Testis (tissue), 3 donors: ENCODE measurements around the gene DPP10. TPM values are rescaled to one million over a fixed set of nuclear protein-coding genes. Genes with fewer than 3 reads are reported as not detected.

Experiments
- DNase-seq: peaks from one replicate; pipeline ENCODE4 v3.0.0-alpha.2; 2019
- H3K27ac ChIP-seq, 2 donors: fragments of 200-600 bp; sonication (generic); one replicate each; pipeline ENCODE4 v1.5.1; 2019
- H3K27me3 ChIP-seq: fragments of 200-600 bp; sonication (generic); one replicate; pipeline ENCODE4 v1.5.1; 2019
- H3K36me3 ChIP-seq: fragments of 200-600 bp; sonication (generic); one replicate; pipeline ENCODE4 v1.5.1; 2017; ENCODE audit warnings: low read depth; ENCODE audit errors: missing control alignments
- H3K4me1 ChIP-seq: fragments of 200-600 bp; sonication (generic); one replicate; pipeline ENCODE4 v1.5.1; 2019
- H3K4me3 ChIP-seq, 2 donors: fragments of 200-600 bp; sonication (generic); one replicate each; pipeline ENCODE4 v1.5.1; 2017 to 2019
- H3K9me3 ChIP-seq: fragments of 200-600 bp; sonication (generic); one replicate; pipeline ENCODE4 v1.5.1; 2017
- POLR2A ChIP-seq: fragments of 450-650 bp; IDR thresholded peaks from one replicate; pipeline ENCODE4 v1.6.1; 2017; ENCODE audit warnings: antibody characterized with exemption, mild to moderate bottlenecking, moderate library complexity
- WGBS, 2 donors: methylation state at CpG; one replicate each; pipeline ENCODE4 v1.1.5; 2018; 5-methylcytosine and 5-hydroxymethylcytosine counted together
- intact Hi-C: fragments of 100-400 bp; cut with DNase I; formaldehyde crosslinking; loops from one replicate; pipeline ENCODE4 v1.15.1; 2023; ENCODE audit warnings: low total_unique reads
- polyA plus RNA-seq: library from polyadenylated mRNA; stranded (reverse); fragments of 350-450 nt; fragmentation: Illumina TruSeq; extraction: RNeasy Lipid Tissue Mini Kit (QIAGEN cat#74804); gene quantifications from one replicate; pipeline ENCODE4 v1.2.3, GENCODE V29; 2014; ENCODE audit warnings: low read depth, low replicate concordance; ENCODE audit not compliant: insufficient read depth
- total RNA-seq, 2 donors: library from RNA; depleted of rRNA; stranded (reverse); fragments of >200 nt; gene quantifications; one replicate each; pipeline ENCODE4 v1.2.3, GENCODE V29; 2016
- TF ChIP-seq, protein P1 (sequence below), 3 experiments: fragments of 450-650 bp in 2 of 3; fragments of 200-600 bp in 1 of 3; sonication (generic) in 1 of 3; IDR thresholded peaks; one replicate each; pipeline ENCODE4 v1.5.1; 2016 to 2019; ENCODE audit warnings: antibody characterized with exemption in 3 of 3, mild to moderate bottlenecking in 2 of 3, moderate library complexity in 1 of 3

DPP10 gene
- total and polyA plus RNA-seq, 3 donors from 2014 or later = 1.7 to 6.7 (median 6.7) TPM

- H3K27ac ChIP-seq = no peak overlapping the region
- no peaks in the 10 kb centered on the region for H3K27me3 ChIP-seq
- intact Hi-C loops = no loop called here
- no peaks in the 10 kb centered on the region for H3K36me3 ChIP-seq
- H3K4me3 ChIP-seq = no peak overlapping the region
- TF ChIP-seq POLR2A = no peak
- TF ChIP-seq, protein P1, sequence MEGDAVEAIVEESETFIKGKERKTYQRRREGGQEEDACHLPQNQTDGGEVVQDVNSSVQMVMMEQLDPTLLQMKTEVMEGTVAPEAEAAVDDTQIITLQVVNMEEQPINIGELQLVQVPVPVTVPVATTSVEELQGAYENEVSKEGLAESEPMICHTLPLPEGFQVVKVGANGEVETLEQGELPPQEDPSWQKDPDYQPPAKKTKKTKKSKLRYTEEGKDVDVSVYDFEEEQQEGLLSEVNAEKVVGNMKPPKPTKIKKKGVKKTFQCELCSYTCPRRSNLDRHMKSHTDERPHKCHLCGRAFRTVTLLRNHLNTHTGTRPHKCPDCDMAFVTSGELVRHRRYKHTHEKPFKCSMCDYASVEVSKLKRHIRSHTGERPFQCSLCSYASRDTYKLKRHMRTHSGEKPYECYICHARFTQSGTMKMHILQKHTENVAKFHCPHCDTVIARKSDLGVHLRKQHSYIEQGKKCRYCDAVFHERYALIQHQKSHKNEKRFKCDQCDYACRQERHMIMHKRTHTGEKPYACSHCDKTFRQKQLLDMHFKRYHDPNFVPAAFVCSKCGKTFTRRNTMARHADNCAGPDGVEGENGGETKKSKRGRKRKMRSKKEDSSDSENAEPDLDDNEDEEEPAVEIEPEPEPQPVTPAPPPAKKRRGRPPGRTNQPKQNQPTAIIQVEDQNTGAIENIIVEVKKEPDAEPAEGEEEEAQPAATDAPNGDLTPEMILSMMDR (IDR thresholded peaks at IDR 0.05) = no peak
- WGBS, 2 donors = 96% methylated on average over 1 of the region's 1 CpG
- no peak for DNase-seq
- H3K4me1 ChIP-seq = no peaks in the 10 kb centered on the region
- H3K9me3 ChIP-seq = no peaks in the 10 kb centered on the region
These were observed 240.8 kb downstream of the DPP10 start for GRCh38 chr2:114683251-114683650.

DNA sequence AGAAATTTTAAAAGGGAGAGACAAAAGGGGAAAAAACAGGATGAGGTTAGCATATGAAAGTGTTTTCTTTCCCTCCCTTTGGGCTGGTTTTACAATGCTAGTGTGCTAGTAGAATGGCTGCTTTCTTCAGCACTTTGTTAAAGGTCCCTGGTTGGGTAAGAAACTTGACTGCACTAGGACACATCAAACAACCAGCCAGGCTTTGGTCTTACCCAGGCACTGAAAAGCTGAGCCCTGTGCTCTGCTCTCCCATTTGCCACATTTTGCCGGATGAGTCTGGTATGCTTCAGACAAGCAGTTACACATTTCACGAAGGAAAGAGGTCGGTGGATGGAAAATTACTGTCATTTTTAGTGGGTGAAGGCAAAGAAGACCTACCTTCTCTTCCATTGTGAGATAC lies 242.0 kb downstream of the DPP10 start:
- H3K27me3 ChIP-seq = no peaks in the 10 kb centered on the region
- intact Hi-C loops = no loop called here
- no peaks in the 10 kb centered on the region for H3K4me1 ChIP-seq
- H3K36me3 ChIP-seq = no peaks in the 10 kb centered on the region
- no peak overlapping the region for H3K27ac ChIP-seq
- TF ChIP-seq, protein P1 (IDR thresholded peaks at IDR 0.05) = no peak
- no peak for TF ChIP-seq POLR2A
- DNase-seq = no peak
- no peak overlapping the region for H3K4me3 ChIP-seq
- 69 to 76% methylated on average over 3 of the region's 3 CpGs for WGBS, 2 donors
- H3K9me3 ChIP-seq = no peaks in the 10 kb centered on the region

GRCh38 chr2:114685102-114685501 lies 242.7 kb downstream of the DPP10 start:
- H3K27ac ChIP-seq = no peak overlapping the region
- no peaks in the 10 kb centered on the region for H3K9me3 ChIP-seq
- no peaks in the 10 kb centered on the region for H3K4me1 ChIP-seq
- H3K4me3 ChIP-seq = no peak overlapping the region
- DNase-seq = no peak
- WGBS, 2 donors = 77 to 86% methylated on average over 3 of the region's 3 CpGs
- no peaks in the 10 kb centered on the region for H3K27me3 ChIP-seq
- H3K36me3 ChIP-seq = no peaks in the 10 kb centered on the region
- TF ChIP-seq, protein P1 (IDR thresholded peaks at IDR 0.05) = no peak
- TF ChIP-seq POLR2A = no peak
- intact Hi-C loops = no loop called here

GRCh38 chr2:114688241-114688640 lies 245.8 kb downstream of the DPP10 start:
- Histone ChIP-seq H3K4me1 (no peaks in the 10 kb centered on the region), H3K27ac (no peak overlapping the region), H3K36me3 (no peaks in the 10 kb centered on the region), H3K27me3 (no peaks in the 10 kb centered on the region), H3K9me3 (no peaks in the 10 kb centered on the region), H3K4me3 (no peak overlapping the region)
- no peak for DNase-seq
- intact Hi-C loops = no loop called here
- TF ChIP-seq, protein P1 (IDR thresholded peaks at IDR 0.05) = no peak
- no peak for TF ChIP-seq POLR2A

DNA sequence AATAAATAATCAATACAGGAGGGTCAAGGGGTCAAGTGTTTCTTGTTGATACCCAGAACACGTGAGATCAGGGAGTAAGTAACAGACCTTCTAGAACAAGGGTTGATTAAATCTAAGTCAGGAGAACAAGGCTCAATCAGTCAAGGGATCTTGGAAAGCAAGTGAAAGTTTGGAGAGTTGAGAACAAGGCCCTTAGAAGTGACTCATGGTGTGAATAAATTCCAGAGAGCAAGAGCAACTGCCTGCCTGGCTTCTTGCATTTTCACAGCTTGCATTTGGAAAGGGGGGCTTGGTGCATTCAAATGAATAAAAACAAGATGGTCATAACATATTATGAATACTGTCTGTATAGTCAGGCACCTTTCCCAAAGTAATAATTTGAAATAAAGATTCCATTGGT lies 256.1 kb downstream of the DPP10 start:
- no peak for DNase-seq
- no peaks in the 10 kb centered on the region for H3K36me3 ChIP-seq
- no peaks in the 10 kb centered on the region for H3K27me3 ChIP-seq
- WGBS, 2 donors = 53 to 64% methylated on average over 1 of the region's 1 CpG
- no peak overlapping the region for H3K27ac ChIP-seq
- H3K4me1 ChIP-seq = no peaks in the 10 kb centered on the region
- no peak overlapping the region for H3K4me3 ChIP-seq
- no peaks in the 10 kb centered on the region for H3K9me3 ChIP-seq
- no peak for TF ChIP-seq POLR2A
- TF ChIP-seq, protein P1 (IDR thresholded peaks at IDR 0.05) = no peak
- intact Hi-C loops = no loop called here
